ENCODE measurements around the gene TBCK. TPM values are rescaled to one million over a fixed set of nuclear protein-coding genes. Genes with fewer than 3 reads are reported as not detected.

TBCK gene
- total and polyA plus RNA-seq, 2 donors (not counting 1 experiment from before 2014, with no cell fraction given) = 17.5 to 86.1 TPM

- no peaks in the 10 kb centered on the region for H3K9me3 Mint-ChIP-seq (ENCODE audit: insufficient read depth)
- TF ChIP-seq EZH2 (IDR thresholded peaks at IDR 0.05; ENCODE audit: borderline replicate concordance, insufficient read depth, low read depth, low read length, poor library complexity, severe bottlenecking) = no peak
- TF ChIP-seq CTCF (IDR thresholded peaks at IDR 0.05) = no peak
- H2AFZ ChIP-seq (ENCODE audit: insufficient read depth, low read depth, low read length, poor library complexity, severe bottlenecking) = peak overlapping the region; percentile 91
- no peak overlapping the region for H3K4me3 Mint-ChIP-seq
- H3K4me3 ChIP-seq (ENCODE audit: control extremely low read depth in 1 of 5, extremely low read depth in 1 of 5, insufficient read depth in 1 of 5, low read depth in 2 of 5, low read length in 4 of 5) = peak overlapping the region; percentile 77 to 98 (median 82)
- CTCF ChIA-PET = interaction anchor here (1.0 kb wide), 1 partner anchor 11 kb away, joined by 4 read pairs; no protein-coding TSS in a partner anchor
- H3K9me3 ChIP-seq (ENCODE audit: control extremely low read depth in 1 of 3, control insufficient read depth in 2 of 3, insufficient read depth in 1 of 3, low read length in 2 of 3) = peaks cover 0 to under 1% (median 0%) of the 10 kb centered on the region in 3 donors
- no peaks in the 10 kb centered on the region for H4K20me1 ChIP-seq (ENCODE audit: control insufficient read depth, insufficient read depth, low read length, poor library complexity, severe bottlenecking)
- intact Hi-C loops (cut with micrococcal nuclease) = loop anchor here (5.0 to 10.0 kb wide), 3 partner anchors 1168 to 1669 kb away; partner anchors contain the start of genes CYP2U1, HADH and TET2
- peak; percentile 7 for ATAC-seq (ENCODE audit: low read depth)
- DNase-seq = no peak
- peak overlapping the region; percentile 82 for H3K4me2 ChIP-seq (replicated peaks; ENCODE audit: low read depth, low read length, poor library complexity, severe bottlenecking)
- H3K4me1 Mint-ChIP-seq = peaks cover 24% of the 10 kb centered on the region
- peak overlapping the region; percentile 98 for H3K9ac ChIP-seq (ENCODE audit: low read length)
- POLR2A ChIA-PET = interaction anchor here (0.7 kb wide), 1 partner anchor 112 kb away, joined by 3 read pairs; no protein-coding TSS in a partner anchor
- no peaks in the 10 kb centered on the region for H3K27me3 ChIP-seq (replicated peaks in 1 of 4; ENCODE audit: control extremely low read depth in 1 of 4, control insufficient read depth in 3 of 4, insufficient read depth in 4 of 4, low read length in 3 of 4)
- no peaks in the 10 kb centered on the region for H3K27me3 Mint-ChIP-seq
- peak overlapping the region; percentile 95 to 98 for H3K27ac ChIP-seq (ENCODE audit: low read length in 2 of 2)
- H3K27ac Mint-ChIP-seq = no peak overlapping the region
- H3K4me1 ChIP-seq (ENCODE audit: control insufficient read depth in 2 of 2, insufficient read depth in 2 of 2, low read length in 2 of 2) = peaks cover 19 to 26% of the 10 kb centered on the region in 2 donors
- H3K36me3 ChIP-seq (replicated peaks in 1 of 2; ENCODE audit: control extremely low read depth in 1 of 2, control insufficient read depth in 1 of 2, extremely low read depth in 1 of 2, insufficient read depth in 2 of 2, low read length in 1 of 2) = peaks cover 0 to 4% of the 10 kb centered on the region in 2 experiments
- WGBS (ENCODE audit: insufficient coverage) = 1% methylated on average over 10 of the region's 13 CpGs
- peaks cover 87% of the 10 kb centered on the region for H3K79me2 ChIP-seq (ENCODE audit: control insufficient read depth, insufficient read depth, low read length)
Observed at GRCh38 chr4:106315476-106315967, 487 bp downstream of the TBCK start.

- peak overlapping the region; percentile 77 to 98 (median 82) for H3K4me3 ChIP-seq (ENCODE audit: control extremely low read depth in 1 of 5, extremely low read depth in 1 of 5, insufficient read depth in 1 of 5, low read depth in 2 of 5, low read length in 4 of 5)
- no peaks in the 10 kb centered on the region for H3K9me3 ChIP-seq (ENCODE audit: control extremely low read depth in 1 of 3, control insufficient read depth in 2 of 3, insufficient read depth in 1 of 3, low read length in 2 of 3)
- Mint-ChIP-seq H3K4me1 (peaks cover 24% of the 10 kb centered on the region), H3K4me3 (no peak overlapping the region), H3K27me3 (no peaks in the 10 kb centered on the region), H3K9me3 (ENCODE audit: insufficient read depth) (no peaks in the 10 kb centered on the region), H3K27ac (peak overlapping the region; percentile 82)
- ATAC-seq (ENCODE audit: low read depth) = no peak
- H3K27me3 ChIP-seq (replicated peaks in 1 of 4; ENCODE audit: control extremely low read depth in 1 of 4, control insufficient read depth in 3 of 4, insufficient read depth in 4 of 4, low read length in 3 of 4) = no peaks in the 10 kb centered on the region
- H3K27ac ChIP-seq (ENCODE audit: low read length in 2 of 2) = peak overlapping the region; percentile 95 to 98
- H3K4me2 ChIP-seq (replicated peaks; ENCODE audit: low read depth, low read length, poor library complexity, severe bottlenecking) = peak overlapping the region; percentile 82
- TF ChIP-seq CTCF (IDR thresholded peaks at IDR 0.05) (no peak), EZH2 (IDR thresholded peaks at IDR 0.05; ENCODE audit: borderline replicate concordance, insufficient read depth, low read depth, low read length, poor library complexity, severe bottlenecking) (no peak)
- no peaks in the 10 kb centered on the region for H3K36me3 ChIP-seq (replicated peaks in 1 of 2; ENCODE audit: control extremely low read depth in 1 of 2, control insufficient read depth in 1 of 2, extremely low read depth in 1 of 2, insufficient read depth in 2 of 2, low read length in 1 of 2)
- H3K79me2 ChIP-seq (ENCODE audit: control insufficient read depth, insufficient read depth, low read length) = peaks cover 87% of the 10 kb centered on the region
- H3K9ac ChIP-seq (ENCODE audit: low read length) = peak overlapping the region; percentile 98
- peak overlapping the region; percentile 91 for H2AFZ ChIP-seq (ENCODE audit: insufficient read depth, low read depth, low read length, poor library complexity, severe bottlenecking)
- no peak for DNase-seq
- intact Hi-C loops (cut with micrococcal nuclease) = loop anchor here (5.0 to 10.0 kb wide), 3 partner anchors 1168 to 1670 kb away; partner anchors contain the start of genes CYP2U1, HADH and TET2
- no peaks in the 10 kb centered on the region for H4K20me1 ChIP-seq (ENCODE audit: control insufficient read depth, insufficient read depth, low read length, poor library complexity, severe bottlenecking)
- peaks cover 19 to 26% of the 10 kb centered on the region in 2 donors for H3K4me1 ChIP-seq (ENCODE audit: control insufficient read depth in 2 of 2, insufficient read depth in 2 of 2, low read length in 2 of 2)
- CTCF ChIA-PET = no interaction called here
- POLR2A ChIA-PET = no interaction called here
- WGBS (ENCODE audit: insufficient coverage) = 100% methylated on average over 1 of the region's 6 CpGs
Observed at GRCh38 chr4:106314960-106315359, 1.0 kb downstream of the TBCK start.

All from B cell (primary cell).